Measurements from ENCODE around the gene FABP7.

GRCh38 chr6:122781716-122782115 lies 2.2 kb downstream of the FABP7 start:
- TF ChIP-seq FOXA1 (IDR thresholded peaks at IDR 0.05) (no peak), NFRKB (IDR thresholded peaks at IDR 0.05) (no peak), FOXM1 (IDR thresholded peaks at IDR 0.05; ENCODE audit: borderline replicate concordance) (no peak), BHLHE40 (IDR thresholded peaks at IDR 0.05; ENCODE audit: borderline replicate concordance) (no peak), SP1 (IDR thresholded peaks at IDR 0.05) (no peak), ARNT (IDR thresholded peaks at IDR 0.05) (no peak)

All from HEK293T (cell line).